PFSK-1 (cell line): ENCODE measurements around the gene DNAJB4.

Source experiments
- FOXP2 ChIP-seq: optimal IDR thresholded peaks from 2 replicates; pipeline ENCODE3; 2011; ENCODE audit warnings: borderline replicate concordance, control low read depth, inconsistent platforms; ENCODE audit not compliant: insufficient read depth; ENCODE audit errors: extremely low read length, extremely low read depth
- POLR2AphosphoS5 ChIP-seq: IDR thresholded peaks from 2 replicates; pipeline ENCODE4 v1.6.1; 2012; ENCODE audit warnings: low read depth, mild to moderate bottlenecking, control low read depth, low read length, moderate library complexity
- SIN3A ChIP-seq: IDR thresholded peaks from 2 replicates; pipeline ENCODE4 v1.6.1; 2012; ENCODE audit warnings: mild to moderate bottlenecking, low read length, moderate library complexity, borderline replicate concordance; ENCODE audit not compliant: insufficient read depth
- TAF1 ChIP-seq: IDR thresholded peaks from 2 replicates; pipeline ENCODE4 v1.6.1; 2012; ENCODE audit warnings: low read length, control low read depth, borderline replicate concordance; ENCODE audit not compliant: insufficient read depth
- TF ChIP-seq, protein P1 (sequence below), 2 experiments: IDR thresholded peaks; 2 replicates each; pipeline versions ENCODE4 v1.6.1 to v1.8.0; 2011 to 2012; ENCODE audit warnings: low read depth in 2 of 2, low read length in 2 of 2, control low read depth in 1 of 2, inconsistent platforms in 1 of 2, mild to moderate bottlenecking in 1 of 2, moderate library complexity in 1 of 2; ENCODE audit not compliant: insufficient read depth in 1 of 2

The DNAJB4 gene

DNA sequence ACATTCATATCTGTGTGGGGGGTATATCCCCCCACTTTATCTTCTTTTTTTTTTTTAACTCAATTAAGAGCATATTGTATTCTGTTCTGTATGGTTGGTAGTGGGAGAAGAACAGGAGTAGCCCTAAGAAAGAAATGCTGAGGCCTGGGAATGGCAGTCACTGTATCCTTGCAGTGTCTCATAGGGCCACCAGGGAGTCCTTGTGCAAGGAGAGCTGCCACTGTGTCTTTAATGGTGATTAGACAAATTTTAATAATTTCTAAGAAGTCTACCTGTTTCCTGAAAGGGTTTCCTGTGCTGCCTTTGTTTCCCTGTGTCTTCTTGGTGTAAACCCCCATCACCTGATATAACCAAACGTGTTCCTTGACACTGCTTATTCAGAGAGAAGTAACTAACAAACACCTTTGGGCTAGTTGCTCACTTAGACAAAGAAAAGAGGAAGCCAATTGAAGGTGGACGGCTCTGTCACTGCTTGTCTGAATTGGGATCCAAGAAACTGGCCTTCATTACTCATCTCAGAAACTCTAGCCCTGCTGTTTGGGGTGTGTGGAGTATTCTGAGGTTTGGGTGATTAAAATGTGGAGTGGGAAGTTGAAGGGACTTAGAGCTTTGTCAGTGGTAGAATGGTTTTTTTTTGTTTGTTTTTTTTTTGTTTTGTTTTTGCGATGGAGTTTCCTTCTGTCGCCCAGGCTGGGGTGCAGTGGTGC, 56.3 kb downstream of the DNAJB4 start:
- TF ChIP-seq, protein P1, sequence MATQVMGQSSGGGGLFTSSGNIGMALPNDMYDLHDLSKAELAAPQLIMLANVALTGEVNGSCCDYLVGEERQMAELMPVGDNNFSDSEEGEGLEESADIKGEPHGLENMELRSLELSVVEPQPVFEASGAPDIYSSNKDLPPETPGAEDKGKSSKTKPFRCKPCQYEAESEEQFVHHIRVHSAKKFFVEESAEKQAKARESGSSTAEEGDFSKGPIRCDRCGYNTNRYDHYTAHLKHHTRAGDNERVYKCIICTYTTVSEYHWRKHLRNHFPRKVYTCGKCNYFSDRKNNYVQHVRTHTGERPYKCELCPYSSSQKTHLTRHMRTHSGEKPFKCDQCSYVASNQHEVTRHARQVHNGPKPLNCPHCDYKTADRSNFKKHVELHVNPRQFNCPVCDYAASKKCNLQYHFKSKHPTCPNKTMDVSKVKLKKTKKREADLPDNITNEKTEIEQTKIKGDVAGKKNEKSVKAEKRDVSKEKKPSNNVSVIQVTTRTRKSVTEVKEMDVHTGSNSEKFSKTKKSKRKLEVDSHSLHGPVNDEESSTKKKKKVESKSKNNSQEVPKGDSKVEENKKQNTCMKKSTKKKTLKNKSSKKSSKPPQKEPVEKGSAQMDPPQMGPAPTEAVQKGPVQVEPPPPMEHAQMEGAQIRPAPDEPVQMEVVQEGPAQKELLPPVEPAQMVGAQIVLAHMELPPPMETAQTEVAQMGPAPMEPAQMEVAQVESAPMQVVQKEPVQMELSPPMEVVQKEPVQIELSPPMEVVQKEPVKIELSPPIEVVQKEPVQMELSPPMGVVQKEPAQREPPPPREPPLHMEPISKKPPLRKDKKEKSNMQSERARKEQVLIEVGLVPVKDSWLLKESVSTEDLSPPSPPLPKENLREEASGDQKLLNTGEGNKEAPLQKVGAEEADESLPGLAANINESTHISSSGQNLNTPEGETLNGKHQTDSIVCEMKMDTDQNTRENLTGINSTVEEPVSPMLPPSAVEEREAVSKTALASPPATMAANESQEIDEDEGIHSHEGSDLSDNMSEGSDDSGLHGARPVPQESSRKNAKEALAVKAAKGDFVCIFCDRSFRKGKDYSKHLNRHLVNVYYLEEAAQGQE (IDR thresholded peaks at IDR 0.05; ENCODE audit: insufficient read depth in 1 of 2, low read depth in 2 of 2, low read length in 2 of 2), result no peak
- TF ChIP-seq FOXP2 (no peak), TAF1 (no peak), POLR2AphosphoS5 (no peak), SIN3A (no peak)

DNA sequence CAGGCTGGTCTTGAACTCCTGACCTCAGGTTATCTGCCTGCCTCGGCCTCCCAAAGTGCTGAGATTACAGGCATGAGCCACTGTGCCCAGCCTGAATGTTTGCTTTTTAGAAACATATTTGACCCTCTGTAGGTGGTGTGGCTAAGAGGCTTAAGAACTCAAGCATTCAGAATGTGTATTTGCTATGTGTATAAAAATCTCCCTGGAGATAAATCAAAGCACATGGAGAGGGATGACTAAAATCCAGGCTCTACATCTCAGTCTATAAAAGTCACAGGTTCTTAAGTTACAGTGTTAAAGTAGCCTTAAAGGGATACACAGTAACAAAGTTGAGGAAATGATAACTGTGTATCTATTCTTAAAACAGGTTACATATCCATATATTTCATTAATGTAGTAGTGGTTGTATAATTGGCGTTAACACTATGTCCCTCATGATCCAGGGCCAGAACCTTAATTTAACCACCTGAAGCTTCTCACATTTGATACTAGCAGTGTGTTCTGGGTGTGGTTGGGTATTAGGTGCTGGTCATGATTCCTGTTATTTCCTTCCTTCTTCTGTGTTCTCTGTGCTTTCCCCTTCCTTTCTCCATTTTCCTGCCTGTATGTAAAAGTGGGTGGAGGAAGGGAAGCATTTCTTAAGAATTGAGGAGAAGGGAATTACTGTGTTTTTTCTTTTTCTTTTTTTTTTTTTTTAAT, 57.2 kb downstream of the DNAJB4 start:
- no peak for TF ChIP-seq SIN3A
- TF ChIP-seq, protein P1 (IDR thresholded peaks at IDR 0.05; ENCODE audit: insufficient read depth in 1 of 2, low read depth in 2 of 2, low read length in 2 of 2), result no peak
- TF ChIP-seq TAF1, result no peak
- no peak for TF ChIP-seq FOXP2
- TF ChIP-seq POLR2AphosphoS5, result no peak
